ENCODE data around the gene TAGLN2.

TAGLN2 gene

DNA sequence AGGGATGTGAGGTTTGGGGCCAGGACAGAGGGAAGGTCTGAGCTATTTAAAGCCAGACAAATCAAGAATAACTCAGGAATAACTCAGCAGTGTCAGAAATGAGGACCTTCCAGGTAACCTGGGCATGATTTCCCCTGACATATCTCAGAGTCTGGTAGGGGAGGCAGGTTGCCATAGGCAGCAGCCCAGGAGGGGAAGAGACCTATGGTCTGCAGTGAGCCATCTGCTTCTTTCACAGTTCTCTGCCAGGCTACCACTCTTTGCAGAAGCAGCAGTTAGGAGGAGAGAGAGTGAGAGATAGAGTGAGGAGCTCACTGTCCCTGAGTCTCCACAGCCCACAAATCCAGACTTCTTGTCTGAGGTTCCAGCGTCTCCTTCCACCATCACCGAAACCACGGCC is 56.5 kb downstream of the TAGLN2 start:
- DNase-seq: no peak
